ENCODE data around the gene DBR1. TPM values are rescaled to one million over a fixed set of nuclear protein-coding genes. Genes with fewer than 3 reads are reported as not detected.

DBR1 gene
- total RNA-seq, 3 donors from 2014 or later (not counting 1 experiment from before 2014, with no cell fraction given), result 17.0 to 18.4 (median 17.5) TPM

DNA sequence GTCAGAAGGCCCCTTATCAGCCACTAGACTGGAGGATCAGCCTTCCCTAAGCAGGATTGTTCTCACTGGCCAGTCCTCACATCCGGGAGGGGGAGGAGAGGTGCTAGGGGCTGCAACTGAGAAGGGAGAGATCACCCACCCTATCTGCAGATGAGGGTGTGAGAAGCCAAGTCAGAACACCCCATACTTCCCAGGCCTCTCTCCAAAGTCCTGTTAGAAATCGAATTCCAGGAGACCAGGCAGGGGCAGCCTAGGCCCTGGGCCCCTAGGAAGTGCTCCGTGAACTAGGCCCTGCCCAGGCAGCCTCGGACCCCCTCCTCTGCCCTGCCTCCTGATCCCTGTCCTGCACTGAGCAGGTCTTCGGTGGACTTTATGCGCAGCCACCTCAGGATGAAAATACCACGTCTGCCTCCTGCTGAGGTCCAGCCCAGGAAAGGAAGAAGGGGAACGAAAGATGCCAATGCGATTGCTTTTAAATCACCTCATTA is 60.2 kb downstream of the DBR1 start:
- no peak for ATAC-seq
- no peak for DNase-seq
- peaks cover 13% of the 10 kb centered on the region for H3K4me1 ChIP-seq (ENCODE audit: control insufficient read depth, insufficient read depth, low read length)

DNA sequence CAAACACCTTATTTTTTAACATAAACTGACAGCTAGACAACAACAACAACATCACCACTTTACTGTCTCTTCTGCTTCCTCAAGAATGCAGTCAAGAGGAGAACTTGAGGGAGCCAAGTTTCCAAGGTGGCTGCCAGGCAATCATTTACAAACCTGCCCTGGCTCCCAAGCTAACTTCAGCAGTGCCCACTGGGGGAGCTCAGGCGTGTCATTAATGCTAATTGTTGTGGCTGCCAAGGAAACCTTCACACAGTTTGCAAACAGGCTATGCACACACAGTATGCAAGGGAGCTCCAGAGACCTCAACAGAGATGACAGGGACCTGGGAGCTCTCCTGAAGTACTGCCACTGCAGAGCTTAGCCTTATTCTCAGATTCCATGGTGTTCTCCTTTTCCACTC is 61.4 kb downstream of the DBR1 start:
- 77% methylated on average over 1 of the region's 1 CpG for WGBS (ENCODE audit: insufficient coverage)
- DNase-seq (no peak), ATAC-seq (no peak)
- TF ChIP-seq, protein P1, sequence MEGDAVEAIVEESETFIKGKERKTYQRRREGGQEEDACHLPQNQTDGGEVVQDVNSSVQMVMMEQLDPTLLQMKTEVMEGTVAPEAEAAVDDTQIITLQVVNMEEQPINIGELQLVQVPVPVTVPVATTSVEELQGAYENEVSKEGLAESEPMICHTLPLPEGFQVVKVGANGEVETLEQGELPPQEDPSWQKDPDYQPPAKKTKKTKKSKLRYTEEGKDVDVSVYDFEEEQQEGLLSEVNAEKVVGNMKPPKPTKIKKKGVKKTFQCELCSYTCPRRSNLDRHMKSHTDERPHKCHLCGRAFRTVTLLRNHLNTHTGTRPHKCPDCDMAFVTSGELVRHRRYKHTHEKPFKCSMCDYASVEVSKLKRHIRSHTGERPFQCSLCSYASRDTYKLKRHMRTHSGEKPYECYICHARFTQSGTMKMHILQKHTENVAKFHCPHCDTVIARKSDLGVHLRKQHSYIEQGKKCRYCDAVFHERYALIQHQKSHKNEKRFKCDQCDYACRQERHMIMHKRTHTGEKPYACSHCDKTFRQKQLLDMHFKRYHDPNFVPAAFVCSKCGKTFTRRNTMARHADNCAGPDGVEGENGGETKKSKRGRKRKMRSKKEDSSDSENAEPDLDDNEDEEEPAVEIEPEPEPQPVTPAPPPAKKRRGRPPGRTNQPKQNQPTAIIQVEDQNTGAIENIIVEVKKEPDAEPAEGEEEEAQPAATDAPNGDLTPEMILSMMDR (IDR thresholded peaks at IDR 0.05), result no peak
- no peaks in the 10 kb centered on the region for H3K36me3 Mint-ChIP-seq
- H3K27me3 Mint-ChIP-seq (ENCODE audit: low read depth in 2 of 2), result peaks cover 35 to 39% of the 10 kb centered on the region in 2 donors
- H3K27ac Mint-ChIP-seq, result no peak overlapping the region
- no peak overlapping the region for H3K4me3 Mint-ChIP-seq
- H3K9me3 ChIP-seq (ENCODE audit: control insufficient read depth, insufficient read depth, low read length), result no peaks in the 10 kb centered on the region
- H3K4me1 Mint-ChIP-seq, result peaks cover 0 to 10% of the 10 kb centered on the region in 2 donors
- no peaks in the 10 kb centered on the region for H3K9me3 Mint-ChIP-seq
- H3K4me3 ChIP-seq (ENCODE audit: low read length), result no peak overlapping the region
- intact Hi-C loops (cut with micrococcal nuclease), result no loop called here
- peaks cover 13% of the 10 kb centered on the region for H3K4me1 ChIP-seq (ENCODE audit: control insufficient read depth, insufficient read depth, low read length)
- H3K27me3 ChIP-seq (ENCODE audit: control insufficient read depth, insufficient read depth, low read length), result peaks cover 10% of the 10 kb centered on the region
- H3K36me3 ChIP-seq (ENCODE audit: control insufficient read depth, insufficient read depth, low read length), result no peaks in the 10 kb centered on the region
- no peak overlapping the region for H3K27ac ChIP-seq (ENCODE audit: low read length)

More for the DNA sequence above, 60.2 kb downstream of the DBR1 start:
- Histone ChIP-seq H3K27me3 (ENCODE audit: control insufficient read depth, insufficient read depth, low read length) (peaks cover 10% of the 10 kb centered on the region), H3K36me3 (ENCODE audit: control insufficient read depth, insufficient read depth, low read length) (no peaks in the 10 kb centered on the region), H3K27ac (ENCODE audit: low read length) (no peak overlapping the region), H3K4me3 (ENCODE audit: low read length) (no peak overlapping the region), H3K9me3 (ENCODE audit: control insufficient read depth, insufficient read depth, low read length) (no peaks in the 10 kb centered on the region)
- peaks cover 35 to 36% of the 10 kb centered on the region in 2 donors for H3K27me3 Mint-ChIP-seq (ENCODE audit: low read depth in 2 of 2)
- no peak overlapping the region for H3K27ac Mint-ChIP-seq
- H3K36me3 Mint-ChIP-seq, result no peaks in the 10 kb centered on the region
- H3K4me1 Mint-ChIP-seq, result peaks cover 0 to 10% of the 10 kb centered on the region in 2 donors
- H3K9me3 Mint-ChIP-seq, result no peaks in the 10 kb centered on the region
- peak overlapping the region; percentile 42 for H3K4me3 Mint-ChIP-seq
- intact Hi-C loops (cut with micrococcal nuclease), result no loop called here
- 41% methylated on average over 8 of the region's 9 CpGs for WGBS (ENCODE audit: insufficient coverage)
- TF ChIP-seq, protein P1 (IDR thresholded peaks at IDR 0.05), result no peak

DNA sequence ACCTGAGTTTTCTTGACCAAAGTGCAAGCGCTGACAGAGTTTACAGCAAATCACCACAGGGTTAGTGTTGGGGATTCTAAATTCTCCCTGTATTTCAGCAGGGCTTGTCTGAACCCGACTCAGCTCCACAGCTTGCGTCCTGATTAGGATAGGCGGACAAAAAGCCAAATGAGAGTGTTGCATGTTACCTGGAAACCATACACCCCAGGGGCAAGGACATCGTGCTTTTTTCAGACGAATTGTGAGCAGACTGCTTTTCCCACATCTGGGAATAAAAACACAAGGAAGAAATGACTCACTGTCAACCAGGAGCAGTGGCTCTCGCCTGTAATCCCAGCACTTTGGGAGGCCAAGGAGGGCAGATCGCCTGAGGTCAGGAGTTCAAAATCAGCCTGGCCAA is 62.4 kb downstream of the DBR1 start:
- TF ChIP-seq, protein P1 (IDR thresholded peaks at IDR 0.05), result no peak
- ATAC-seq (no peak), DNase-seq (no peak)
- no peak overlapping the region for H3K4me3 Mint-ChIP-seq
- H3K4me1 Mint-ChIP-seq, result peaks cover 0 to 10% of the 10 kb centered on the region in 2 donors
- no peaks in the 10 kb centered on the region for H3K9me3 ChIP-seq (ENCODE audit: control insufficient read depth, insufficient read depth, low read length)
- peaks cover 10% of the 10 kb centered on the region for H3K27me3 ChIP-seq (ENCODE audit: control insufficient read depth, insufficient read depth, low read length)
- WGBS (ENCODE audit: insufficient coverage), result 89% methylated on average over 8 of the region's 8 CpGs
- H3K27ac ChIP-seq (ENCODE audit: low read length), result no peak overlapping the region
- intact Hi-C loops (cut with micrococcal nuclease), result no loop called here
- peaks cover 13% of the 10 kb centered on the region for H3K4me1 ChIP-seq (ENCODE audit: control insufficient read depth, insufficient read depth, low read length)
- no peaks in the 10 kb centered on the region for H3K9me3 Mint-ChIP-seq
- no peaks in the 10 kb centered on the region for H3K36me3 ChIP-seq (ENCODE audit: control insufficient read depth, insufficient read depth, low read length)
- H3K27me3 Mint-ChIP-seq (ENCODE audit: low read depth in 2 of 2), result peaks cover 31 to 37% of the 10 kb centered on the region in 2 donors
- H3K36me3 Mint-ChIP-seq, result no peaks in the 10 kb centered on the region
- no peak overlapping the region for H3K27ac Mint-ChIP-seq
- H3K4me3 ChIP-seq (ENCODE audit: low read length), result no peak overlapping the region

Other genes starting within 250 kb of the DBR1 start
- not detected for gene CLDN18, start 164.8 kb downstream of the DBR1 start, total RNA-seq
- not detected for gene DZIP1L, start 59.3 kb downstream of the DBR1 start, total RNA-seq
- gene A4GNT, start 42.5 kb downstream of the DBR1 start, total RNA-seq, result not detected
- gene ARMC8, start 12.4 kb upstream of the DBR1 start, total RNA-seq, result 10 to 100 TPM; 75.4 to 93.5 (median 86.4) TPM
- gene NME9, start 154.9 kb upstream of the DBR1 start, total RNA-seq, result not detected
- 1 to 10 TPM; 1.2 to 4.9 (median 2.4) TPM for gene MRAS, start 173.7 kb upstream of the DBR1 start, total RNA-seq